ENCODE data around the gene MYCN. TPM values are rescaled to one million over a fixed set of nuclear protein-coding genes. Genes with fewer than 3 reads are reported as not detected.

MYCN gene
- total and polyA plus RNA-seq, 2 of the 4 experiments (the other 2 are of a cell fraction): not detected

GRCh38 chr2:15963977-15964670 is 23.8 kb downstream of the MYCN start:
- Histone ChIP-seq H4K5ac (ENCODE audit: low read depth, low read length) (no peak overlapping the region), H3K27me3 (ENCODE audit: control insufficient read depth, insufficient read depth, low read length) (no peaks in the 10 kb centered on the region), H2BK15ac (ENCODE audit: low read depth, low read length) (no peak overlapping the region), H3K18ac (ENCODE audit: low read depth, low read length) (no peak overlapping the region), H3K9me3 (ENCODE audit: control insufficient read depth, insufficient read depth, low read length) (peaks cover 23% of the 10 kb centered on the region), H3K56ac (ENCODE audit: extremely low read depth, insufficient read depth, low read length) (no peak overlapping the region), H3K36me3 (ENCODE audit: control insufficient read depth, insufficient read depth, low read length) (no peaks in the 10 kb centered on the region), H3K4me3 (ENCODE audit: insufficient read depth, low read depth, low read length) (no peak overlapping the region), H3K9ac (ENCODE audit: low read depth, low read length) (no peak overlapping the region), H3K79me1 (ENCODE audit: low read depth in 1 of 2, low read length in 2 of 2) (no peaks in the 10 kb centered on the region), H4K8ac (ENCODE audit: low read depth in 2 of 2, low read length in 2 of 2) (no peak overlapping the region), H3K14ac (replicated peaks; ENCODE audit: low read depth, low read length) (no peak overlapping the region), H2AFZ (replicated peaks; ENCODE audit: low read length, poor library complexity) (no peak overlapping the region), H2AK5ac (ENCODE audit: low read depth, low read length) (no peak overlapping the region), H2AK9ac (replicated peaks; ENCODE audit: low read depth, low read length, poor library complexity) (no peak overlapping the region), H3K4me1 (ENCODE audit: control insufficient read depth, insufficient read depth, low read length) (no peaks in the 10 kb centered on the region), H2BK120ac (ENCODE audit: low read depth, low read length) (no peak overlapping the region), H2BK20ac (ENCODE audit: low read depth, low read length) (no peak overlapping the region), H2BK5ac (ENCODE audit: low read depth, low read length, poor library complexity, severe bottlenecking) (no peak overlapping the region), H4K20me1 (ENCODE audit: insufficient read depth, low read length) (no peaks in the 10 kb centered on the region), H3K27ac (ENCODE audit: insufficient read depth, low read length) (no peak overlapping the region), H3K4ac (ENCODE audit: low read depth, low read length) (no peak overlapping the region), H4K91ac (ENCODE audit: insufficient read depth, low read depth, low read length) (no peak overlapping the region), H3K23ac (ENCODE audit: low read depth, low read length) (no peak overlapping the region), H3K4me2 (ENCODE audit: low read depth, low read length) (no peak overlapping the region), H3K9me1 (ENCODE audit: insufficient read depth, low read length) (no peaks in the 10 kb centered on the region)
- POLR2A ChIA-PET (ENCODE audit: unreplicated experiment): no interaction called here
- no peak for TF ChIP-seq MAFK (IDR thresholded peaks at IDR 0.05; ENCODE audit: low read depth, low read length)
- no peak for TF ChIP-seq SMC3 (IDR thresholded peaks at IDR 0.05; ENCODE audit: low read depth, low read length)
- TF ChIP-seq MXI1 (IDR thresholded peaks at IDR 0.05; ENCODE audit: borderline replicate concordance, low read depth, low read length): no peak
- TF ChIP-seq USF2 (IDR thresholded peaks at IDR 0.05; ENCODE audit: low read depth, low read length): no peak
- no peak for TF ChIP-seq RAD21 (IDR thresholded peaks at IDR 0.05; ENCODE audit: low read length)
- no peak for TF ChIP-seq BHLHE40 (IDR thresholded peaks at IDR 0.05; ENCODE audit: low read depth, low read length)
- TF ChIP-seq CTCF (conservative IDR thresholded peaks at IDR 0.05; ENCODE audit: low read depth, low read length): no peak
- no peak for TF ChIP-seq MAZ (IDR thresholded peaks at IDR 0.05; ENCODE audit: borderline replicate concordance, low read depth, low read length)
- no peak for DNase-seq
- in situ Hi-C loops (cut with MboI; ENCODE audit: low sequenced_read_pairs): no loop called here
- dilution Hi-C loops (cut with HindIII; ENCODE audit: low sequenced_read_pairs, unreplicated experiment): no loop called here
- ATAC-seq (ENCODE audit: low read depth): no peak
- CTCF ChIA-PET: interaction anchor here (0.6 kb wide), 1 partner anchor 63 kb away, joined by 3 read pairs; no protein-coding TSS in a partner anchor
- no TSS peak for BruUV-seq (replicated peaks)
- intact Hi-C loops (cut with micrococcal nuclease): no loop called here
- no CpG with 5 or more reads among the region's 5 CpGs for WGBS, 2 experiments (ENCODE audit: extremely low coverage in 2 of 2, insufficient read length in 1 of 2)
